ENCODE data around the gene DAB2IP.
"Not testable (repeated sequence)": the region's sequence is repeated elsewhere in the genome, so short reads cannot be mapped to it uniquely, and the experiment has no call there.

Gene DAB2IP

GRCh38 chr9:121727295-121728020 lies 76.0 kb downstream of the DAB2IP start:
- no peak for DNase-seq (ENCODE audit: low read depth)

- no peak for DNase-seq (ENCODE audit: low read depth)
These were observed 77.5 kb downstream of the DAB2IP start for GRCh38 chr9:121728916-121729315.

GRCh38 chr9:121729769-121730562 lies 78.5 kb downstream of the DAB2IP start:
- no peak for DNase-seq (ENCODE audit: low read depth)

GRCh38 chr9:121731090-121731489 lies 79.7 kb downstream of the DAB2IP start:
- no peak for DNase-seq (ENCODE audit: low read depth)

GRCh38 chr9:121731919-121732318 lies 80.5 kb downstream of the DAB2IP start:
- DNase-seq (ENCODE audit: low read depth), result no peak

- no peak for DNase-seq (ENCODE audit: low read depth)
These were observed 81.0 kb downstream of the DAB2IP start for GRCh38 chr9:121732389-121732788.

- DNase-seq (ENCODE audit: low read depth), result no peak
These were observed 81.5 kb downstream of the DAB2IP start for GRCh38 chr9:121732886-121733285.

GRCh38 chr9:121734465-121734864 lies 83.0 kb downstream of the DAB2IP start:
- no peak for DNase-seq (ENCODE audit: low read depth)

- DNase-seq (ENCODE audit: low read depth), result peak; percentile 39
These were observed 83.8 kb downstream of the DAB2IP start for GRCh38 chr9:121735065-121735792.

- DNase-seq (ENCODE audit: low read depth), result no peak
These were observed 84.6 kb downstream of the DAB2IP start for GRCh38 chr9:121735793-121736770.

- no peak for DNase-seq (ENCODE audit: low read depth)
These were observed 85.6 kb downstream of the DAB2IP start for GRCh38 chr9:121736934-121737462.

GRCh38 chr9:121737481-121737931 lies 86.1 kb downstream of the DAB2IP start:
- DNase-seq (ENCODE audit: low read depth), result no peak

- no peak for DNase-seq (ENCODE audit: low read depth)
These were observed 87.0 kb downstream of the DAB2IP start for GRCh38 chr9:121738411-121738810.

- peak; percentile 45 for DNase-seq (ENCODE audit: low read depth)
These were observed 87.5 kb downstream of the DAB2IP start for GRCh38 chr9:121738968-121739367.

- DNase-seq (ENCODE audit: low read depth), result no peak
These were observed 88.5 kb downstream of the DAB2IP start for GRCh38 chr9:121739971-121740370.

- DNase-seq (ENCODE audit: low read depth), result no peak
These were observed 89.9 kb downstream of the DAB2IP start for GRCh38 chr9:121741228-121741918.

- DNase-seq (ENCODE audit: low read depth), result not testable (repeated sequence)
These were observed 90.5 kb downstream of the DAB2IP start for GRCh38 chr9:121741919-121742283.

GRCh38 chr9:121742923-121743322 lies 91.5 kb downstream of the DAB2IP start:
- DNase-seq (ENCODE audit: low read depth), result no peak

GRCh38 chr9:121743441-121744001 lies 92.1 kb downstream of the DAB2IP start:
- peak; percentile 50 for DNase-seq (ENCODE audit: low read depth)

GRCh38 chr9:121744002-121744686 lies 92.7 kb downstream of the DAB2IP start:
- DNase-seq (ENCODE audit: low read depth), result peak; percentile 23

Measured in fibroblast of the conjunctiva (primary cell).